Fibroblast of the conjunctiva (primary cell): ENCODE results near the gene TMEM94.
A peak's percentile ranks its signal among the peaks of the same experiment; 100 is the strongest.
"Not testable (repeated sequence)": the region's sequence is repeated elsewhere in the genome, so short reads cannot be mapped to it uniquely, and the experiment has no call there.

Experiments
- DNase-seq: peaks from one replicate; pipeline ENCODE4 v3.0.0-alpha.2; 2010; ENCODE audit warnings: low read depth

Gene TMEM94

DNA sequence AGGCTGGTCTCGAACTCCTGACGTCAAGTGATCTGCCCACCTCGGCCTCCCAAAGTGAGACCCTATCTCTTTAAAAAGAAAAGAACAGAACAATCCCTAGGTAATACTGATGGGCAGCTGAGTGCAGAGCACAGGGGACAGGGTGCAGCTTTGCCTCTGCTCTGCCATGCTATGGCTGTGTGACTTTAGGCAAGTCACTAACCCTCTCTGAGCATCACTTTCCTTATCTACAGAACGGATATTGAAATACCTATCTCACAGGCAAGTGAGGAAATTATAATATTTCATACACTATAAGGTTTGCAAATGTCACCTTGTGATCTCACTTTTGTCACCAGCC is 54.8 kb downstream of the TMEM94 start:
- no peak for DNase-seq

DNA sequence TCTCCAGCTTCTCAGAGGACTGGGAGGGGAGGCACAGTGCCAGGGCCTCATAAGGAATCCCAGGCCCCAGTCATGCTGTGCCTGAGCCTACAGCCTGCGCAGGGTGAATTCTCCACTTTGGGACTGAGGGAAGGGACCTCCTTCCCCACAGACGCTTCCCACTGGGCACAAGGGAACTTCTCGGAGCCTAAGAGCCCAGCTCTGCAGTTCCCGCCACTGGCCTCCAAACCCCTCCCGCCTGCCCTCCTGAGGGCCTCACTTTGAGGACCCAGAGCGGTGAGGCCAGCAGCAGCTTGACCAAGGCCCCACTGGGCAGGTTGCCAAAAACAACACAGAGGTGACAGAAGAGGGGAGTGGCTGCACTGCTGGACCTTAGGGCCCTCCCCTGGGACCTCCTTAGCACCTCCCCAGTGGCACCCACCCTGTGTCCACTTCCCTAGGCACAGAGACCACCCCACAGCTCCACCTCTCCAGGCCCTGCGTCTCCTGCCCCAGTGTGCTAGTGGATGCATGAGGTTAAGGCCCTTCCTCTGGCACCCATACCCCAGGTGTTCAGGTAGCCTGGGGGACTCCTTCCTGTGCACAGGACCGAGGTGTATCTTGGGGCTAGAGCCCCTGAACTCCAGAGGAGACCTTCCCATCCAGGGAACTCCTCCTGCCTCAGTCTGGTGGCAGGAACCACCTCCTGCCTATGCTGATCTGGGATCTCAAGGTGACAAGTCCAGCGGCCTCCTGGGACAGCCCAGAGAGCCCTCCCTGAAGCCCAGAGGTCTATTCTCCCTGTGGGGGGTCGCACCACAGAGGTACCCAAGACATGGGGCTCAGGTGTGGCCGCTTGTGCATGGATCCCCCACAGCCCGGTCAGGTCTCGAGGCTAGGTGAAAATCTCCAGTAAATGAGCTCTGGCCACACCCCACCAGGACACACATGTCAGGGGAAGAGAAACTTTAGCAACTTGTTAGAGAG is 55.5 kb downstream of the TMEM94 start:
- no peak for DNase-seq

DNA sequence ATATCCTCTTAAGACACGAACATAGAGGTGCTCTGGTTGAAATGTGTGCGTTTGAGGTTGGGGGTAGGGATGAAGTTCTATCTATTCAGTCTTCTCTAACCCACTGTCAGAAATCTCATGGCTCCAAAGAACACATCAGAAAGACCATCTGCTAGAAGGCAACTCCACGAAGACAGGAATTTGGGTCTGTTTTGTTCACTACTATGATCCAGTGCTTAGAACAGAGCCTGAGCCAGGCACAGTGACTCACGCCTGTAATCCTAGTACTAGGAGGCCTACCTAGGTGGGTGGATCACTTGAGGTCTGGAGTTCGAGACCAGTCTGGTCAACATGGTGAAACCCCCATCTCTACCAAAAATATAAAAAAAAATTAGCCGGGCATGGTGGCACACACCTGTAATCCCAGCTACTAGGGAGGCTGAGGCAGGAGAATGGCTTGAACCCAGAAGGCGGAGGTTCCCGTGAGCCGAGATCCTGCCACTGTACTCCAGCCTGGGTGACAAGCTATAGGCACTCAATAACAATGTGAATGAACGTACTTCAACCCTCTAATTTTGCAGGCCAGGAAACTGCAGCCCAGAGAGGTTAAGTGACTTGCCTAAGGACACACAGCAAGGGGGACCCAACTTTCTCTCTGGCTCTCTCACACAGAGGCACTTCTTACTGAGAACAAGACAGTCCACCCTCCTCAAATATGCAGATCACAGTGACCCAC is 56.6 kb downstream of the TMEM94 start:
- DNase-seq: peak; percentile 24

DNA sequence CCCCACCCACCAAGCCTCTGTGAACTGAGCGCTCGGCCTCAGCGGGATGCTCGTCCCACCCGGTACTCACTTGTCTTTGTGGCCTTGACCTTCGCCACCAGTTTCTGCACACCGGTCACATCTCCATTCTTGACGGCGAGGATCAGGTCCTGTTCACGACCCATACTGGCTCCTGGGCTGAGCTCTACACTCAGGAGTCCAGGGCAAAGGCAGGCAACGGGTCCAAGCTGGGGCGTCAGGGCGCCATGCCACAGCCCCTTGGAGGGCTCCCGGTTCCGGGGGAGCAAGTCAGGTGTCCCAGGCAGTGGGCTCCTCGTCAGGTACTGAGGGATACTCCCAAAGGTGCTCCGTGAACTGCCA is 57.2 kb downstream of the TMEM94 start:
- DNase-seq: no peak

DNA sequence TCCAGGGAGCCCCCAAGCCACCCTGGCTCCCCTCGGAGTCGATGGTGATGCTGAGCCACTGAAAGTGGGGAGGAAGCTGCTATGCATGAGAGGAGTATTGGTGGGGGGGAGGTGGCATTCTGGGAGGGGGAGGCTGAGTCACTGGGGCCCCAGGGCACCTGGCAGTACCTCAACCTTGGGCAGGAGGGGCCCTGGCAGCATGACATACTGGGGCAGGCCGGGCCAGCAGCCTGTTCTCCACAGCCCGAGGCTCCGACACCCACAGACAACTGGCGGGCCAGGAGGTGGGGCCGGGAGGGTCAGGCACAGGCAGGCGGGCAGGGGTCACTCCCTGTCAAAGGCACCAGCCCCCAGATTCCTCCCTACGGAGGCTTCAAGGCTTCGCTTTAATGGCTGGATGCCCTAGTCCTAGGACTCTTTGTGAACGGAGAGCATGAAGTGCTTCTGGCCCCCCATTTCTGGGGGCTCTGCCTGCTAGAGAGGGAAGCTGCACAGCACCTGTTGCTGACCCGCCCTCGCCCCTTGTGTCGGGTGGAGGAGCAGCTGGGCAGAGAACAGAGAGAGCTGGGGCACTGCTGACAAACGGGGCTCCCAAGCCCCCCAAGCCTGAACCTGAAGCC is 58.0 kb downstream of the TMEM94 start:
- DNase-seq: no peak

DNA sequence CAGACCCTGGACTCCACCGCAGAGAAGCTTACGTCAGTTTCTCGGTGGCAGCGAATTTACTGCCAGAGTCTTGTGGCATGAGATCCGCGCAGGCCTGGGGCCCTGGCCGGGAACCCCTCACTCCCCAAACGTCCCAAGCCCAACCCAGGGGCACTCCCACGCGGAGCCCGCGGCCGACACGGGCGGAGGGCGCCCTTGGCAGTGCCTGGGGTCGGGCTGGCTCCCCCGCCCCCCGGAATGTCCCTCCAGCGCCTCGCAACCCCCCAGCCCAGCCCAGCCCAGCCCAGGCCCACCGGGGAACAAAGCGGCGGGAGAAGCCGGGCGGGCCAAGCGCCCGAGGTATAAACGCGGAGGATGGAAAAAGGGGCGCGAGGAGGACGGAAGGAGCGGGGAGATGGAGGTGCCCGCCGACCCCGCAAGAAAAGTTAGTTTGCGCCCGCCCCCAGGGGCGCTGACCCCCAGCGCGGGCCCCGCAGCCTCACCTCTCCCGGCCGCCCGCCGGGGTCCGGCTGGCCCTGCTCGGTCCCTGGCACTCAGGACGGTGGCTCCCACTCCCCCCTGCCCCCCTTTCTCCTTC is 58.6 kb downstream of the TMEM94 start:
- DNase-seq: no peak

DNA sequence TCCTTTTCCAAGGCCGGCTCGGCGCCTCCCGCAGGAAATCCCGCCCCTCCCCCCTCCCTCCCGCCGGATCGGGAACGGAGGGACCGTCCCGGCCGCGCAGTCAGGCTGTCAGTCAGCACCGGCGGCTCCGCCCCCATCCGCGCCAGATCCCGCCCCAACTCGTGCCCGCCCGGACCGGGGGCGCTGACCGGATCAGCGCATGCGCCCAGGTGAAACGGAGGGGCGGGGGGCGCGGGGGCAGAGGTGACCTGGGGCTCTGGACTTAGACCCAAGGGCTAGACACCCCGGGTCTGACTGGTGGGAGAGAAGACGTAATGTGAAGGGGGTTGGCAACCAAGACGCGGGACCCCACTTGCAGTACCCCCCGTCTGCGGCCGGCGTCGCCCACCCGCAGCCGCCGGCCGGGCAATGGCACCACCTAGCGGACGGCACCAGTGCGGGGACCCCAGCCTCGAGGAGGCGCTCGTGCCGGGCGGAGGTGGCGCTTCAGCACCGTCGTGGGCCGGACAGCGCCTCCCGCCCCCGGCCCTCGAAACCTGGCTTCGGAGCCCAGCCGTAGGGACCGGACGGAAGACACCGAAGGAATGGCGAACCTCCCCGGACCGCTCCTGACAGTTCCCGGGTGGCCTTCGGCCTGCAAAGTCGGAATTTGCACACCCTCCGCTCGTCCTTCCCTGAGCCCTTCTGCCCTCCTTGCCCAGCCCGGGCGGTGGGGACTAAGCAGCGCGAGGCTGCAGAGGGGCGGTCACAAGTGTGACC is 59.2 kb downstream of the TMEM94 start, which contains the start of gene CASKIN2:
TSS of gene CASKIN2 (minus strand) at position 42 of the 759 bp plus-strand sequence. CDS start 1,733 bp downstream, outside the sequence.
- DNase-seq: peak; percentile 82

DNA sequence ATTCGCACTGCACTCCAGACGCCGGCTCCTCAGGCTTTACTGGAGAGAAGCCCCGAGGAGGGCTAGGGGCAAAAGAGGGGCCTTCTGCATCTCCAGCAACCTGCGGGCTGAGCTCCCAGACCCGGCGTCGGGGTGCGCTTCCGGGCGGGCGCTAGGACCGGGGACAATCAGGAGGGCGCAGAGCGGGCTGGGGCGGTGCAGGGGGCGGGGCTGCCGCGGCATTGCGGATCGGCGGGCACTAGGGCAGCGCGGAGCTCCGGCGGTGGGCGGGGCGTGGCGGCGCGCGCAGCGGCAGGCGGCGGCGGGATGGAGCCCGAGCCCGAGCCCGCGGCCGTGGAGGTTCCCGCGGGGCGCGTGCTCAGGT is 59.8 kb downstream of the TMEM94 start, which contains the start of gene TSEN54:
TSS of gene TSEN54 (plus strand) at position 274 of the 364 bp plus-strand sequence. CDS start at position 307, 33 bp downstream.
- peak; percentile 76 for DNase-seq

DNA sequence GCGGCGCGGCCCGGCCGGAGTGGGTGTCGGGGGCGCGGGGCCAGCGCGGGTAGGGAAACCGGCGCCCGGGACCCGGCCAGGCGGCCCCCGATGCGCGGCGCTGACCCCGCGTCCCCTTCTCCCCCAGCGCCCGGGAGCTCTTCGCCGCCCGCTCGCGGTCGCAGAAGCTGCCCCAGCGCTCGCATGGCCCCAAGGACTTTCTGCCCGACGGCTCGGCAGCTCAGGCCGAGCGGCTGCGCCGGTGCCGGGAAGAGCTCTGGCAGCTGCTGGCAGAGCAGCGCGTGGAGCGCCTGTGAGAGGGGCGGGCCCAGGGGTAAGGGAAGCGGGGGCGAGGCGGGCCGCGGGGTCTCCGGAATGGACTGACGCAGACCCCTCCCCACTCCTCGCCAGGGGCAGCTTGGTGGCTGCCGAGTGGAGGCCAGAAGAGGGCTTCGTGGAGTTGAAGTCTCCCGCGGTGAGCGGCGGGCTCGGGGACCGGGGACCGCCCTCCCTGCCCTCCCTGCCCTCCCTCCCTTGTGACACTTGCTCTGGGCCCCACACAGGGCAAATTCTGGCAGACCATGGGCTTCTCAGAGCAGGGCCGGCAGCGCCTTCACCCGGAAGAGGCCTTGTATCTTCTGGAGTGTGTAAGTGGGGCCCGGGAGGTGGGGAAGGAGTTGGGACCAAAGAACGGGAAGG is 60.3 kb downstream of the TMEM94 start:
- DNase-seq: no peak

DNA sequence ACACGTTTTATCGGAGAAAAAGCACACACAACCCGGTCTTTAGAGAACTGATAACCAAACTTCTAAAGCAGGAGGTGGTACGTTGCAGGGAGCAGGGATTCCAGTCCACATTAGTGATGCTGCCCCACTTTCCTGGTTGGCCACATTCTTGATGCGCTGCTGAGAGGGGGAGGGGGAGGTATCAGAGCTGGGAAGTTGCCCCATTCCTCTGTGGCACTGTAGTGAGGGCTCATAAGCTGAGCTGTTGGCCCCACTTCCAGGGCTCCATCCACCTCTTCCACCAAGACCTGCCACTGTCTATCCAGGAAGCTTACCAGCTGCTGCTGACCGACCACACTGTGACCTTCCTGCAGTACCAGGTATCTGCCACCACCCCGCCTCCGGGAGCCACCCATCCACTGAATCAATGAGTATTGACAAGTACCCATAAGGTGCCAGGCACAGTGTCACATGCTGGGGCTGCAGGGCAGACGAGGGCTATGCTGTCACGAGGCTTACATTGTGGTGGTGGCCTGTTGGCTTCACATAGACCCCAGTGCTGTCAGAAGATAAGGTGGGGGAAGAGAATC is 60.9 kb downstream of the TMEM94 start:
- DNase-seq: no peak

DNA sequence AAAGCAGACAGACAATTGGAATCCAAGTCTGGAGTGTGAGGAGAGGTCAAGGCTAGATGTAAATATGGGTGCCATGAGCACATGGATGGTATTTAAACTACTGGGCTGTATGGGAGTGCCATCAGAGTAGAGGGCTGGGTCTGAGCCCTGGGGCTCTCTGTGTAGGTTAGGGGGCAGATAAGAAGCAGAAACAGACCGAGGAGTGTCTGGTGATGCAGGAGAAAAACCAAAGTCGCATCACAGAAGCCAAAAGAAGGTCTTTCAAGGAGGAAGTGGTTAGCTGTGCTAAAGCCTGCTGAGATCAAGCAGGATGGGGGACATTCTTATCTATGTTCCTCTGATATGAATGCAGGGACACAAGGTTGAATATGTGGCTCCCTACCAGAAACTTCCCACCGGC is 61.8 kb downstream of the TMEM94 start:
- DNase-seq: no peak

DNA sequence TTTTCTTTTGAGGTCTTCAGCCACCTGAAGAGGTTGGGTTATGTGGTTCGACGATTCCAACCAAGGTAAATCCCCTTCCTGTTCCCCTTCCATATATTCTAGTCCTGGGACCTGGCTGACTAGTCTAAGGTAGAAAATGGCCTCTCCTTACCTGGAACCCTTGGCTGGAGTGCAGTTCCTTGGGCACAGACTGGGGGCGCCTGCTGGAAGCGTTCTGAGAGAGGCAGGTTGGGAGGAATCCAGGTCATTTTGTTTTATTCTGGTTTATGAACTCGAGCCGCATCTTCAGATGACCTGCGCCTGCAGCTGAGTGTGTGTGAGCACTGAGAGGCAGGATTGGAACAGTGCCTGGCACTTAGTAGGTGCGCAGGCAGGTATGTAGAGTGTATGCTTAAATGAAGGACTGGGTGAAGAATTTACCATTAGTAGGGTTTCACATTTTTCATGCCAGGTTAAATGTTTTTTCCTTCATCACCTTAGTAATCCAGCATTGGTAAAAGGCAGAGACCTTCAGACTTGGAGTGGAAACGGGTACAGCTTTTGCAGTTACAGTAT is 62.6 kb downstream of the TMEM94 start:
- DNase-seq: no peak

DNA sequence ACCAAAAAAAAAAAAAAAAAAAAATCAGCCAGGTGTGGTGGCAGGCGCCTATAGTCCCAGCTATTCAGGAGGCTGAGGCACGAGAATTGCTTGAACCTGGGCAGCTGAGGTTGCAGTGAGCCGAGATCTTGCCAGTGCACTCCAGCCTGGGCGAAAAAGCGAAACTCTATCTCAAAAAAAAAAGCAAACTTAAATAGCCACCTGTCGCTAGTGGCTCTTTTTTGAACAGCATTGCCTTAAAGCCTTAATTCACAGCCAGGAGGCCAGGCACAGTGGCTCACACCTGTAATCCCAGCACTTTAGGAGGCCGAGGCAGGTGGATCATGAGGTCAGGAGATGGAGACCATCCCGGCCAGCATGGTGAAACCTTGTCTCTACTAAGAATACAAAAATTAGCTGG is 64.0 kb downstream of the TMEM94 start:
- not testable (repeated sequence) for DNase-seq

DNA sequence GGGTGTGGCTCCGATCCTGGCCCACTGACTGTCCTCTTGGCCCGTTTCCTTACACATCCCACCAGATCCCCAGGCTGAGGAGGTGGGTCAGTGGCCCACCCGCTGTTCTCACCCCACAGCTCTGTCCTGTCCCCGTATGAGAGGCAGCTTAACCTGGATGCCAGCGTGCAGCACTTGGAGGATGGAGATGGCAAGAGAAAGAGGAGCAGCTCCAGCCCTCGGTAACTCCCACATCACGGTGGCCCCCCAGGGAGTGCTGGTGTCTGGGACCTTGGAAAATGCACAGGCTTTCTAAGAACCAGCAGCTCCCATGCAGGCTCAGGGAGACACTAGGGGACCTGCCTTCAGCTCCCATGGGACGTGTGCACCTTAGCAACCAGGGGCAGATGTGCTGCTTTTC is 64.9 kb downstream of the TMEM94 start:
- no peak for DNase-seq

DNA sequence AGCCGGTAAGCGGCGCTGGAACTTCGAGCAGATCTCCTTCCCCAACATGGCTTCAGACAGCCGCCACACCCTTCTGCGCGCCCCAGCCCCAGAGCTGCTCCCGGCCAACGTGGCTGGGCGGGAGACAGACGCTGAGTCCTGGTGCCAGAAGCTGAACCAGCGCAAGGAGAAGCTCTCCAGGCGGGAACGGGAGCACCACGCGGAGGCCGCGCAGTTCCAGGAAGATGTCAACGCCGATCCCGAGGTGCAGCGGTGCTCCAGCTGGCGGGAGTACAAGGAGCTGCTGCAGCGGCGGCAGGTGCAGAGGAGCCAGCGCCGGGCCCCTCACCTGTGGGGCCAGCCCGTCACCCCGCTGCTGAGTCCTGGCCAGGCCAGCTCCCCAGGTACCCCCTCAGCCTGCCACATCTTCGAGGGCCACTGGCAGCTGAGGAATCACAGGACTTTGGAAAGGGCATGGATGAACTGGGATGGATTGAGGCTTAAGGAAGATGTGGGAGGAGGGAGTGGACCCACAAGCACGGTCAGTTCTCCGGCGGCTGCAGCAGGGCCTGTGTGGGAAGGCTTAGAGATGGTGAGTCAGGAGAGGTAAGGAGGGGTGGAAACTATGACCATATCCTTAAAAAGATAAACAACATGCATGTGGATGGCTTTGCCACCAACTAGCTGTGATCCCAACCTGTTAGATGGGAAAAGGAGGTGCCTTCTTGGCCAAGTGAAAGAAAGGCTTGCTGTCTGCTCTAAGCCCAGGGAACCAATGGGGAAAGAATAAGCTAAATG is 65.7 kb downstream of the TMEM94 start:
- no peak for DNase-seq

DNA sequence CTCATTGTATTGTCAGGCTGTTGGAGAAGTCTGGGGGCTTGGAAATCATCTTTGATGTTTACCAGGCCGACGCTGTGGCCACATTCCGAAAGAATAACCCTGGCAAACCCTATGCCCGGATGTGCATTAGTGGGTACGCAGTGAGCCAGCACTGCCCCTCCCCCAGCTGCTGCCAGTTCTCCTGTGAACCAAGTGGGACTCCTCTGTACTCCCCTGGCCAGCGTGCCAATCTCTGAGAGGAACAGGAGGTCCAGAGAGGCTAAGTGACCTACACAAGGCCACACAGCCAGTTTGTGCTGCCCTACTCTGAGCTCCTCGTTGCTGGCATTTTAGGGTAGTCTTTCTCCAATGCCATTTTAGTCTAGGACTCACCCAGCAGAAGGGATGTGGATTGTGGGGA is 67.2 kb downstream of the TMEM94 start:
- DNase-seq: no peak

DNA sequence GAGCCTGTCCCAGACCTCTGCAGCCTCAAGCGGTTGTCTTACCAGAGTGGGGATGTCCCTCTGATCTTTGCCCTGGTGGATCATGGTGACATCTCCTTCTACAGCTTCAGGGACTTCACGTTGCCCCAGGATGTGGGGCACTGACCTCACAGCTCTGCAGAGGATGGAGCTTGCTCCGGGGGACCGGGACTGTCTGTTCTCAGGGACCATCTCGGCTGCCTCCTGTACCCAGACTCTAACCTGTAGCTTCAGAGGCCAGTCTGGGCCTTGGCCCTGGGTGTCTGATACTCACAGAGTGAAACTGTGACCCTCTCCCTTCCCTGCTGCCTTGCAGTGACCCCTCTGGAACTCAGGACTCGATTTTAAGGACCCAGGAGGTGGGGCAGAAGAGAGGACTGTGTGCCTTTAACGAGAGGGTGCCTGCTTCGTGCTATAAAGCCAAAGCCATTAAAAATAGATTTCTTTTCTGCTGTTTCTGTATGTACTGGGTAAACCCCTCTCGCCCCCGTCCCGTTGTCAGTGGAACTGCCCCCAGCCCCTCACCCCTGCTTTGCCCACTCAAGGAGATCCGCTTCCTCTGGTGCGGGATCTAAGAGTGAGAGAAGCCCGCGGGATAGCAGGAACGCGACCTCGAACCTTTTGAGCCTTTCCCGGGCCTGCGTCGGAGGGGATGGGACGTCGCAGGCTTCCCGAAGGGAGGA is 68.0 kb downstream of the TMEM94 start:
- no peak for DNase-seq

DNA sequence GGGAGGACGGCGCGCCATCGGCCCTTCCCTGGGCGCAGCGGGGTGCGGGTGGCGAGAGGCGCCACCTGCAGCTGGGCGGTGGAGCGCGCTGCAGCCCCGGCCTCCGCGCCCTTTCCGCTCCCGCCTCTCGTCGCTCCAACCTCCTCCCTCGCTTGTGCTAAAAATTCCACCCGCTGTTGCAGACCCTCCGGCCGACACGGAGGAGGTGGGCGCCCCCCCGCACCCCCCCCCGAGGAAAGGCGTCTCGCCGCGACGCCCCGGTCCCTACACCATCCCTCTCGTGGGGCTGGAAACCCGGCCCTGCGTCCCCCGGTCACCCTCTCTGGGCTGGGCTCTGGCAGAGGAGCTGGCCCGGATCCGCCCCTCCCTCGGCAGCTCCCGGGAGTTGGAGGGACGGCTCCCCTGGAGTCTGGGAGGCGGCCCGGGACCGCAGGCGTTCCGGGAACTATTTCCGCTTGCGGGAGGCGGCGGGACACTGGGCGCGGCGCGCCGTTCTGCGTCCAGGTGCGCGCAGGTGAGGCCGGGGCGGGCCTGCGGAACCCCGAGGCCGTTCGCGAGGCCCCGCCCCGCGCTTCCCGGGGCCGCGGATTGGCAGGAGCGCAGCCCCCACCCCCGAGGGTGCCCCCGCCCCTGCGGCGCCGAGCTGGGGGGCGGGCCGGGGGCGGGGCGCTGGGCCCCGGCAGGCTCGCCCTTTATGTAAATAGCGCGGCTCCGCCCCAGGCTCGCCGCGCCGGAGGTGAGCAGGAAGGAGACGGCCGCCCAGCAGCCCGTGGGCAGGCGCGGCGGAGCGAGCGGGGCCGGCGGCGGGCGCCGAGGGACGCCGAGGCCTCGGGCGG is 68.8 kb downstream of the TMEM94 start, which contains the start of gene LLGL2:
TSS of gene LLGL2 (plus strand) at position 728 of the 836 bp plus-strand sequence. CDS start 17,730 bp downstream, outside the sequence.
- DNase-seq: no peak
